LHCN-M2 (cell line): Measurements from ENCODE around the gene ALG12. TPM values are rescaled to one million over a fixed set of nuclear protein-coding genes. Genes with fewer than 3 reads are reported as not detected.
A peak's percentile ranks its signal among the peaks of the same experiment; 100 is the strongest.

Experiments used
- DNase-seq: peaks from one replicate; pipeline ENCODE4 v3.0.0-alpha.2; 2012; ENCODE audit warnings: low read depth
- total RNA-seq: library from RNA; depleted of rRNA; stranded (reverse); fragments of >200 nt; gene quantifications from 2 replicates; pipeline ENCODE4 v1.2.3, GENCODE V29; 2014

The ALG12 gene
- total RNA-seq, 1 experiment from 2014 or later, result 18.1 TPM

DNA sequence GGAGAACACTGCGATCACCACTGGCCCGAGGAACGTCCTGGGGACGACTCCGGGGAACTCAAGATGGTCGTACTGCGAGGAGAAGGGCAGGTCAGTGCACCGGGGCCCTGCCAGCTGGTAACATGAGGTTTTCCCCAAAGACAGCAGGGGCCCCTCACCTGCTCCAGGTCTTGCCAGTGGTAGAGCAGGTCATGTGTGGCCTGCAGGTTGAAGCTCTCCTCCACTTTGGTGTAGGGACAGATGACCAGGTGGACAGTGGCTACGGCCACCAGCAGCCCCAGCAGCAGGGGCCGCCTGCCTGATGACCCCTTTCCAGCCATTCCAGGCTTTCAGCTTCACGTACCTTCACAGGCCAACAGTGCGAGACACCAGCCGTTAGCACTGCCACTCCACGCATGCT, 4.8 kb downstream of the ALG12 start:
- no peak for DNase-seq

DNA sequence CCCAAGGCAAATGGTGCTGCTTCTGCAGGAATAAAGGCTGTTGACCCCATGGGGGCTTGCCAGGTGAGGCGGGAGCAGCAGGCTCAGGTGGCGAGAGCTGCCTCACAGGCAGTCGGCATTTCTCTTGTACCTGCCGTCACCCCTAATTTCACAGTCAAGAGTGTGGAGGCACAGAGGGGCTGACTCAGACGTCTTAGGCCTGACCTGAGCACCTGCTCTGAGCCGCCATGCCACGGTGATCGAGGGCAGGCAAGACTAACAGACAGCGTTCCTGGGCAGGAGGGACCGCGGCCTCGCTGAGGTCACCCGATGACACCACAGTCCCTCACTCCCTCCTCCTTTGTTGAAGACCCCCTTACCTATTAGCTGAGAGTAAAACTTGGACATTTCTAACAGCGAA, 5.2 kb downstream of the ALG12 start:
- DNase-seq, result no peak

DNA sequence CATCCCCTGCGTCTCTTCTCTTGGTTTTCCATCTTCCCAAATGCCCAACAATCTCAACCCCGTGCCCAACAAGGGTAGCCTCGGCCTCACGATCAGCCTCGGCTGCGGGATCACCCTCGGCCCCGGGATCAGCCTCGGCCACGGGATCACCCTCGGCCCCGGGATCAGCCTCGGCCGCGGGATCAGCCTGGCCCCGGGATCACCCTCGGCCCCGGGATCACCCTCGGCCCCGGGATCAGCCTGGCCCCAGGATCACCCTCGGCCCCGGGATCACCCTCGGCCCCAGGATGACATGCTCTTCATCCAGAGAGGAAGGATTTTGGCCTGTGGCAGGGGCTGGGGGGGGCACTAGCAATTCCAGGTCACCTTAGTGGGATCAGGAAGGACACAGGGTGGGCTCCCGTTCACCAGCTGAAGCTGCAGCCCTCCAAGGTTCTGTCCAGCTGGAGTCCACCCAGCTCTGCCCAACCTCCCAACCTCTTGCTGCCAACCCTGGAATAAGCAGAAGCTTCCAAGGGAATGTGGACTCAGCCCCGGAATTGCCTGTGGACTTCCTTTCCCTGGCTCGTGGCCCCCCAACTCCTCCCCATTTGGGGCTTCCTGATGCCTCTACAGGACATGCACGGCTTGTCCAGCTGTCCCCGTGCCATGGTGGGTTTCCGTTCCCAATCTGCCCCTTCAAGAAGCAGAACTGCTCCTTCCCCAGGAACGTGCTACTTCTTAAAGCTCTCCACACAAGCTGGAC, 6.2 kb downstream of the ALG12 start:
- DNase-seq, result no peak

DNA sequence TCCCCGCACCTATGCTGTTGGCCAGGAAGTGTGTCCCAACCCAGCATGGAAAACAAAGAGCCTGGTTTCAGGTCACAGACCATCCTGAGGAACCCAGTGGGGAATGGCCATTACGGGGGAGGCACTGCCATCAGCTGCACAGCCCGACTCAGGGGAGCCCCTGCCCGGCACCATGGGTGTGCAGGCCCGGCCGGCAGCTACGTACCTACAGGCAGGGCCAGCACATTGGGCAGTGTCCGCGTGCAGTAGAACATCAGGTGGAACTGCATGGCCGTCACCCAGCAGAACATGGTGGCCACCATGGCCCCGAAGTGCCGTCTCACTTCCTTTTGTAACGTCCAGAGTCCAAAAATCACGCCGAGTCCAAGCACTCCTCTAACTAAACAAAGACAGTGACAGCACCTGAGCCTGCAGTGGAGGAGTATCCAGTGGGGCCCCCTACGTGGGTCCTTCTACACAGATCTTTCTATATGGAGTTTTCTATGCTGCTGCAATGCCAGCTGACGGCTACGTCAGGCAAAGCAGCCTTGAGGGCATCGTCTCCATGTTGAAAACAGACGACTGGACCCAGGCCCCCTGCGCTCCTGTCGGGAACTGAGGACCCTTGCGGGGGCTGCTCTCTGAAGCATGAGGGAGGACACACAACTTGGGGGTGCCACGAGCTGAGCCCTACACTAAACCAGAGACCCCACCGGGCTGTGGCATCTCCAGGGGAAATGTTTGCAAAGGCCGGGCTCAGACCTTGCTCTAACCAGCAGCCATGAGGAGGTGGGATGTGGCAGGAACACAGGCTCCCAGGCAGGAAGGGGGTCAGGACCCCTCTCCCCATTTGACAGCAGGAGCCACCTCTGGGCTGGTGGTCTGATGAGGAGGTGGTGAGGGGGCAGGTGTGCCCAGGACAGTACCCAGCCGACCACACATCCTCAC, 7.7 kb downstream of the ALG12 start:
- no peak for DNase-seq

DNA sequence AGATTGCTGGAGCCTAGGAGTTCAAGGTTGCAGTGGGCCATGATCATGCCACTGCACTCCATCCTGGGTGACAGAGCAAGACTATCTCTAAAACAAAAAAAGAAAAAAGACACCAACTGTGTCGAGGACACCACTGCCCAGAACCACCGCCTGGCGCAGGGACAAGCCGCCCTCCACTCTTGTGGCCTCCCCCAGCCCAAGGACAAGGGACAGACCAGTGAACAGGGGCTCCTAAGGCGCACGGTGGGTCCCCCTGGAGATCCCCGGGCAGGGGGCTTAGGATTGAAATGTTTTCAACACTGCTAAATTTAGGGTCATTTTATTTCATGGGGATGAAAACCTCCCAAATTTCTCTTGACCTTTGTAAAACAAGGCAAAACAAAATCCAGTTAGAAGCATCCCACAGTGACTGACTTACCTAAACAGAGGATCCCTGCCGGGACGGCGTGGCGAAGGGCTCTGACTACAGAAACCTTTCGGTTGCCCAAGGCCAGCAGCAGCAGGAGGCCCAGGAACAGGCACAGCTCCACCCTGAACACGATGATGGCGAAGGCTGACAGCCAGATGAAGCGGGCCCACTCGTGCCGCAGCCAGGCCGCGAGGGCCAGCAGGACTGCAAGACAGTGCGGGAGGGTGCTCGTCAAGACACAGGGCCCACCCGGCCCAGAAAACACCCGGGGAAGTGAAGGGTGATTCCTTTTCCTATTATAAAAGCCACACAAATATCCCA, 8.6 kb downstream of the ALG12 start:
- DNase-seq, result no peak

DNA sequence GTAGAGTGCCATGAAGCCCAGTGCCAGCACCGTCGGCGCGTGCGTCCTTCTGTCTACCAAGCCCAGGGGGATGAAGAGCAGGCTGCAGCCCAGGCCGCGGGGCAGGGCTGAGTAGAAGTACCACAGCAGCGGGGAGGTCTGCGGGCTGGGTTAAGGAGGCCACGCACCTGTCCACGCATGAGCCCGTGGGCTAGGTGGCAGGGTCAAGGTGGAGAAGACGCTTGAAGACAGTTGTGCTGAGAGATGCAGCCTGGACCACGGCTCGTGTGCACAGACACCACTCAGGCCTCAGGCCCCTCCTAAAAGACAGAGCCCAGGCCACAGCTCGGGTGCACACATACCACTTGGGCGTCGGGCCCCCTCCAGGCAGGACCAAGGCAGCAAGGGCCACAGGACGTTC, 10.4 kb downstream of the ALG12 start:
- DNase-seq, result no peak

DNA sequence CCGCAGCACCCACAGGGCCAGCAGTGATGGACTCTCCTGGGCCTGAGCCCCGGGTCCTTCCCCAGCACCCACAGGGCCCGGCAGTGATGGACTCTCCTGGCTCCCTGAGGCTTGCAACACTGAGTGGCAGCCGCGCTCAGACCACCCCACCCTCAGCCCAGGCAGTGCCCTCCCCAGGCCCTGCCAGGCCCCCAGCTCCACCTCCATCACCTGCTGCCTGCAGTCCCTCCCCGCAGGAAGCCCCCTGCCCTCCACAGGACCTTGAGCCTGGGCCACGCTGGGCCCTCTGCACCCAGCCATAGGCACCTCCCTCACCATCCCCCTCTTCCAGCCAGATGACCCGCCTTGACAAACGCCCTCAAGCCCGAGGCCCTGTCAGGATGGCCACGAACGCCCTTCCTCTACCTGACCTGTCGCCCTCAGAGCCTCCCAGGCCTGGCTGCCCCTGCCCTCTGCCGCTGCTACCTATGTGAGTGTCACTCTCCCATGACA, 11.4 kb downstream of the ALG12 start:
- no peak for DNase-seq

DNA sequence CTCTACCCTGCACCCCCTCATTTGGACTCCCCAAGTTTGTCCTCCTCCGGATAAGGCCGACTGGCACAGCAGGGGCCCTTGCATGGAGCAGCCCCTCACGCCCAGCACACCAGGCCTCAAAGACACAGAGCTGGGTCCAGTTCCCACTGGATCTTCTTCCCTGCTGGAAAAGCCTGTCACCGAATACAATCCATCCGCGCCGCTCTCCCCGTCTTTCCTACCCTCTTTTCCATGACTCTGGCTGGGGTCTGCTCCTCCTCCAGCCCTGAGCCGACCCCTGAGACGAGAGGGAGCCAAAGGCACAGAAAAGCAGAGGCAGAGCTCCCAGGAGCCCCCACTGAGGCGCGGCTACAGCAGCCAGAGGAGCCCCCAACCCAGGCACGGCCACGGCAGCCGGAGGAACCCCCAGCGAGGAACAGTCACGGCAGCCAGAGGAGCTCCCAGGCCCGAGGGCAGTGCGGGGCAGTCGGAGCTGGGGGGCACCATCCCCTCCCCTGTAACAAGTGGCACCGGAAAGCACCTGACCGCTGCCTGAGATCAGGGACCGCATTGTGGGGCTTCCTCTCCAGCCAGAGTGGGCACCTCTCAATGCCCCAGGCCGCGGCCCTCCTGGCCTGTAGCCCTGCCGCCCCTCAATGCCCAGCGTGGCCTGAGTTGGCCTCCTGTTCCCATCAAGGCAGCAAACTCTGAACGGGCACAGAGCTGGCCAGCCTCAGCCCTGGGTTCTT, 12.0 kb downstream of the ALG12 start:
- no peak for DNase-seq

DNA sequence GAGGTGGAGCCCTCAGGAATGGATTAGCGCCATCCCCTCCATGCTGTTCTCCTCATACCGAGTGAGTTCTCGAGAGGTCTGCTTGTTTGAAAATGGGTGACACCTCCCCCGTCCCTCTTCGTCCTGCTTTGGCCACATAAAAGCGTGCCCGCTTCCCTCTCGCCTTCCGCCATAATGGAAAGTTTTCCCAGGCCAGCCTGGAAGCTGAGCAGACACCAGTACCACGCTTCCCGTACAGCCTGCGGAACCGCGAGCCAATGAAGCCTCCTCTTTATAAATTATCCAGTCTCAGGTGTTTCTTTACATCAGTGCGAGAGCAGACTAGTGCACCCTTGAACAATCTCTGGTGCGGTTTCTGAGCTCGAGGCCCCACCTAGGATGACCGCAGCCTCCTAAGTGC, 12.8 kb downstream of the ALG12 start:
- DNase-seq, result no peak

DNA sequence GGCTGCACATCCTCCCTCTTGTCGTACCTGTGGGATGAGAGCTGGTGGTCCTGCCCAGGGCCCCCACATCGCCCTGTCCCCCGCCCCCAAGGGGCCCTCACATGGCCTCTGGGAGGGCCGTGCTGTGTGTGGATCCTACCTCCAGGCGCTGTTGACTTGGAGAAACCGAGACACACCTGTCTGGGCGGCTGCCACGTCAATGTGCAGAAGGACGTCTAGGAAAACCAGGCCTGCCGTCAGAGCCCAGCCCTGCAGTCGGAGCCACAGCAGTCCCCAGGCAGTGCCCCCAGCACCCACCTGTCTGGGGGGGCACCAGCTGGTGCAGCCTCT, 14.2 kb downstream of the ALG12 start:
- DNase-seq, result no peak

DNA sequence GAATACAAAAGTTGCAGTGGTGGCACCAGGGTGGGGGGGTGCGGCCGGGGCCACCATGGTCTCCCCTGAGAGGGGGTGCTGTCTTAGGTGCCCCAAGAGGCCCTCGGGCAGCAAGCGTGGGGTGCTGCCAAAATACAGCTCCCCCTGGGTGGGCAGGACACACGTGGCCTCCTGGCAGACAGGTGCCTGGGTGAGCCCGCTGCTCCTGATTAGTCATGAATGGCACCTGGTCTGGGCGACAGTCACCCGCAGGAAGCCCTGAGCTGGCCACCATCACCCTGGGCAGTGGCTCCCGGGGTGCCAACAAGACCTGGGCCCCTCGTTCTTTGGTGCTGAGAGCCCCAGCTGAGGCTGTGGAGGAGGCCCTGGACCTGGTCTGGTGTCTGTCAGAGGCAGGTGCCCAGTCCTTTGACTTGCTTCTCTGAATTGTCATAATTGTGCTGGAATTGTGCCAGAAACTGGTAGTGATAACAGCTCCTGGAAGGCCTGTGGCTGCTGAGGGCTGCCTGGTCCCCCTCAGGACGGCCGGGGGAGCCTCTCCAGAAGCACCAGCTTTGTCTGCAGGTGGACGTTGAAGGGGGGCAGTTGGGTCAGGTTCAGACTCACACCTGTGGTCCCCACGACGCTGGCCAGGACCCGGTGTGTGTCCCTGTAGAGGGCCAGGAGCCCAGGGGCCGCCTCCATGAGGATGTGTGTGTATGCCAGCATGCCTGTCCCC, 14.8 kb downstream of the ALG12 start:
- DNase-seq, result no peak

DNA sequence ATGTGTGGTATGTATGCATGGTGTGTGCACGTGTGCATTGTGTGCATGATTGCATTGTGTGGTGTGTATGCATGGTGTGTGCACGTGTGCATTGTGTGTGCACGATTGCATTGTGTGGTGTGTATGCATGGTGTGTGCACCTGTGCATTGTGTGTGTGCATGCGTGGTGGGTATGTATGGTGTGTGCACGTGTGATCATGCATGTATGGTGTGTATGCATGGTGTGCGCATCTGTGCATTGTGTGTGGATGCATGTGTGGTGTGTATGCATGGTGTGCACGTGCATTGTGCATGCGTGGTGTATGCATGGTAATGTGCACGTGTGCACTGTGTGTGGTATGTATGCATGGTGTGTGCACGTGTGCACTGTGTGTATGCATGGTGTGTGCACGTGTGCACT, 16.8 kb downstream of the ALG12 start:
- no peak for DNase-seq

DNA sequence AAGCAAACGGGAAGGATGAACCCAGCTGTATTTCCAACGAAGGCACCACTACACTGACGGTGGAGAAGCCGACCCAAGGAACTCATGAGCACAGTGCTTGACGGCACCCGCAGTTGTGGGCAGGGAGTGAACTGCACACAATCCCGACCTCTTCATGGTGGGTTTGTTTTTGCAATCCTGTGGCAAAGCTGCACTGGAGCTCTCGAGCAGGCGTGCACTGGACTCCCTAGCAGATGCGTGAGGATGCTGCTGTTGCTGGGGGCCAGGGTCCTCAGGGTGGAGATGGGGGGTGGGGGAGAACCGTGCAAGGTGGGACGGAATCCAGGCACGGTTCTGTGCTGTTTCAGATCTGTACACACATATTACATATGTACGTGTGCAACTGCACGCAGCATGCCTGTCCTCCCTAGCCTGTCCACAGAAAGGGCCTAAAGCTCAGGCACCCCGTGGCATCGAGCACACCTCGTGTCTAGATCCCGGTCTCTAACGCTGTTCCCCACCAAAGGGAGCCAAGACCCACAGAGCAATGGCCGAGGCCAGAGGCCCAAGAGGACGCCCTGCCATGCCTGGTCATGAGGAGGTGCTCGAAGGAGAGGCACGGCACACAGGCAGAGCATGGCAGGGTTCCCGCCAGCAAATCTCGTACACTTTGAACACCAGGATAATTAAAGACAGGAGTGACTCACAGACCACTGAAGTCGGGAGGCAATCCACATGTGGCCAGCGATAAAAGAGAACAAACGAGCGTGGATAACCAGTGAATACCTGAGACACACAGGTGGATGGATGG, 17.6 kb downstream of the ALG12 start:
- DNase-seq, result no peak

DNA sequence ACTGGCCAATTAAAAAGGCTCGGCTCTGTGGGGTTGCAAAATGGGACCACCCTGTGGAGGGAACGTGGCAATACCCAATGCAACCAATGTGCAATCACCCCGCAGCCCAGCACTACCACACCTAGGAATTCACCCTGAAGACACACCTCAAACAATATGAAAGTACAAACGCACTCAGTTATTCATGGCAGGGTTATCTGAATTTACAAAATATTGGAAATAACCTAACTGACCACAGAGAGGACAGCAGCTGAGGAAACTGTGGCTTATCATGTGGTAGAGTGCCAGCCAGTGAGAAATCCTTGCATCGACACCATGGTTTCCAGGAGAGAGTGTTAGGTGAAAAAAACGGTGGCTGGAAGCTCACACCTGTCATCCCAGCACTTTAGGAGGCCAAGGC, 18.7 kb downstream of the ALG12 start:
- no peak for DNase-seq

DNA sequence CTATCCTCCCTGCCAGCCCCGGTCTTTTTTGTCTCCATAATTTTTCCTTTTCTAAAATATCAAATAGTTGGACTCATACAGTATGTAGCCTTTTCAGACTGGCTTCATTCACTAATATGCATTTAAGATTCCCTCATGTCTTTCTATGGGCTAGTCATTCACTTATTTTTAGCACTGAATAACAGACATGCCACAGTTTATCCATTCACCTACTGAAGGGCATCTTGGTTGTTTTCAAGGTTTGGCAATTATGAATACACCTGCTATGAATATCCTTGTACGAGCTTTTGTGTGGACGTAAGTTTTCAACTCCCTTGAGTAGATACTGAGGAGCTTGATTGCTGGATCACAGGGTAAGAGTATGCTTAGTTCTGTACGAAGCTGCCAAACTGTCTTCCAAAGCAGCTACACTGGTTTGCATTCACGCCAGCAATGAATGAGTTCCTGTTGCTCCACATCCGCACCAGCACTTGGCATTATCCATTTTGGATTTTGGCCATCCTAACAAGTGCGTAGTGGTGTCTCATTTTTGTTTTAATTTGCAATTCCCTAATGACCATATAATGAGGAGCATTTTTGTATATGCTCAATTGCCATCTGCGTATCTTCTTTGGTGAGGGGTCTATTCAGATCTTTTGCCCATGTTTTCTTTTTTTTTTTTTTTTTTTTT, 21.1 kb downstream of the ALG12 start:
- no peak for DNase-seq

DNA sequence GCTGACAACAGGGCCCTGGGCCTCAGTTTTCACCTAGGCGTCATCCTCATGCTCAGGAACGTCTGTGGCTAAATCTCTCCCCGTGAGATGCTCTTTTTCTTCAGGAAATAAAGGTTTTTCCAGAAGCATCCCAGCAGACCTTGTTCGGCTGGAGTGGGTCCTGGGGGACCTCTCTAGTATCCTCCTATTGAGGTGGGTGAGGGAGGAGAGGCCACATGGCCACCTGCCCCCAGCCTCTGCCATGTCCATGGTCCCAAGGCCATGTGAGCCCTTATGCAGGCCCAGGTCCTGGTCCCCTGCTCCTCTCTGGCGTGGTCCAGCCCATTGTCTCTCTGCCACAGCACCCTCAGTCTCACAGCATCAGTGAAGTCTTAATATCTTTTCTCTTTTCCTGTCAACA, 22.0 kb downstream of the ALG12 start:
- DNase-seq, result no peak

DNA sequence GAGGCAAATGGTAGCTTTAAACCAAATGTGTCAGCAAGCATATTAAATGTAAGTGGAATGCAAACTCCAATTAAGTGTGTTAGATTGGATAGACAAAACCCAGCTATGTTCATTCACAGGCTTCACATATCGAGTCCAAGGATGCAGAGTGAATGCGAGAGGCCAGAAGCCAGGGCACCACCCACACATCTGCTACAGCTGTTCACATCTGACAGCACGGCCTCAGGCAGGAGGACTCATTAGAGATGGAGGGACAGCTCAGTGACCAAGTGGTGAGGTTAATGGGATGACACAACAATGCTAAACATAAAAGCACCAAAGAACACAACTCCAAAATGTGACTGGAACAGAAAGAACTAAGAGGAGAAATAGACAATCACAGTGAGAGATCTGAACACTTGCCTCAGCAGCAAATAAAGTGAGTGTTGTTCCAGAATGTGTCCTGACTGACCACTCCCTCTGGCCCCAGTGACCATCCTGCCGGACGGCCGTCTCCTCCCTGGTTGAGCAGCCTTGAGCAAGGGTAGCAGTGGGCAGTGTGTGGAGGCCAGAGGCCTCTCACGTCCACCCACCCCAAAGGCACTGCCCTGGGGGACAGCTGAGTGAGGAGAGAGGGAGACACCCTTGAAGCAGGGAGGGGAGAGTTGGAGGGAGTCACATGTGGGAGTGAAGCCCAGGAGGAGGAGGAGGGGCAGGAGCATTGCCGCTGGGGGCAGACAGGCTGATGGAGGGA, 23.8 kb downstream of the ALG12 start:
- DNase-seq, result peak; percentile 40

DNA sequence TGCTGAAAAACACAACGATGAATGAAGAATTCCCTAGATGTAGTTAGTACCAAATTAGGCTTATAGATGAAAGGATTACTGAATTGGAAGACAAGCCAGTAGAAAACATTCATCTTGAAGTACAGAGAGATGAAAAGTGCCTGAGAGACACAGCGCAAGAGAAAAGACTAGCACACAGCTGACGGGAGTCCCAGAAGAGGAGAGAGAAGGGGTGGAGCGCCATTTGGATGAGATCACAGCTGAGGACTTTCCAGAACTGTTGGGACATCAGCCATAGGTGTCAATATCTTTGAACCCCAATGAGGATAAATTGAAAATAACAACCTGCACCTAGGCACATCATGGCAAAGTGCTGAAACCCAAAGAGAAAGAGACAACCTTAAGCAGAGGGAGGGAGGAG, 25.2 kb downstream of the ALG12 start:
- no peak for DNase-seq
